ENCODE measurements around the gene SETD7.

GRCh38 chr4:139503622-139504166 lies 52.3 kb downstream of the SETD7 start:
- TF ChIP-seq EZH2 (IDR thresholded peaks at IDR 0.05; ENCODE audit: low read depth, low read length, severe bottlenecking) (no peak), CTCF (IDR thresholded peaks at IDR 0.05; ENCODE audit: control extremely low read depth in 1 of 3, insufficient read depth in 1 of 3, low read depth in 1 of 3, low read length in 3 of 3) (no peak), SIX5 (IDR thresholded peaks at IDR 0.05; ENCODE audit: low read depth, low read length) (no peak), CHD1 (IDR thresholded peaks at IDR 0.05; ENCODE audit: low read depth, low read length) (no peak), CBX5 (IDR thresholded peaks at IDR 0.05; ENCODE audit: low read depth, low read length) (no peak), POLR2A (IDR thresholded peaks at IDR 0.05; ENCODE audit: control extremely low read depth in 1 of 2, low read depth in 2 of 2, low read length in 2 of 2) (no peak), SIRT6 (IDR thresholded peaks at IDR 0.05; ENCODE audit: low read length) (no peak), ZNF274 (IDR thresholded peaks at IDR 0.05; ENCODE audit: borderline replicate concordance, extremely low read depth, low read length) (no peak), SP4 (IDR thresholded peaks at IDR 0.05; ENCODE audit: low read length) (no peak), MAFK (IDR thresholded peaks at IDR 0.05; ENCODE audit: low read depth, low read length) (no peak), CEBPB (IDR thresholded peaks at IDR 0.05; ENCODE audit: low read depth, low read length) (no peak), JUND (IDR thresholded peaks at IDR 0.05; ENCODE audit: low read length) (no peak)
- TF ChIP-seq, protein P1, sequence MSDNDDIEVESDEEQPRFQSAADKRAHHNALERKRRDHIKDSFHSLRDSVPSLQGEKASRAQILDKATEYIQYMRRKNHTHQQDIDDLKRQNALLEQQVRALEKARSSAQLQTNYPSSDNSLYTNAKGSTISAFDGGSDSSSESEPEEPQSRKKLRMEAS (IDR thresholded peaks at IDR 0.05): no peak

Measured in H1 (cell line).